Mammary epithelial cell (primary cell): ENCODE data around the gene STIM2.

Experiments used
- CTCF ChIP-seq, 2 donors: IDR thresholded peaks in 1 of 2; conservative IDR thresholded peaks in 1 of 2; 2 replicates each; pipeline ENCODE4 v1.5.1; 2011 to 2012; ENCODE audit warnings: inconsistent platforms in 2 of 2, low read length in 2 of 2, mild to moderate bottlenecking in 2 of 2, control low read depth in 1 of 2, low read depth in 1 of 2; ENCODE audit not compliant: insufficient read depth in 1 of 2; ENCODE audit errors: extremely low read depth in 1 of 2
- EZH2 ChIP-seq: IDR thresholded peaks from 2 replicates; pipeline ENCODE4 v1.6.1; 2012; ENCODE audit warnings: low read length, inconsistent platforms, borderline replicate concordance

- no peak for TF ChIP-seq EZH2
- TF ChIP-seq CTCF (conservative IDR thresholded peaks at IDR 0.05 in 1 of 2, IDR thresholded peaks at IDR 0.05 in 1 of 2; ENCODE audit: extremely low read depth in 1 of 2, insufficient read depth in 1 of 2, low read depth in 1 of 2, low read length in 2 of 2): no peak
Measured at GRCh38 chr4:26937567-26937966, 76.9 kb downstream of the STIM2 start.
